Activated CD4-positive, alpha-beta T cell treated with anti-CD3 and anti-CD28 coated beads for 4 hours (primary cell): Measurements from ENCODE around the gene DGCR6.
"Not testable (repeated sequence)": the region's sequence is repeated elsewhere in the genome, so short reads cannot be mapped to it uniquely, and the experiment has no call there.

Experiments used
- DNase-seq, 2 donors: peaks; one replicate each; pipeline ENCODE4 v3.0.0-alpha.2; 2020

Gene DGCR6

DNA sequence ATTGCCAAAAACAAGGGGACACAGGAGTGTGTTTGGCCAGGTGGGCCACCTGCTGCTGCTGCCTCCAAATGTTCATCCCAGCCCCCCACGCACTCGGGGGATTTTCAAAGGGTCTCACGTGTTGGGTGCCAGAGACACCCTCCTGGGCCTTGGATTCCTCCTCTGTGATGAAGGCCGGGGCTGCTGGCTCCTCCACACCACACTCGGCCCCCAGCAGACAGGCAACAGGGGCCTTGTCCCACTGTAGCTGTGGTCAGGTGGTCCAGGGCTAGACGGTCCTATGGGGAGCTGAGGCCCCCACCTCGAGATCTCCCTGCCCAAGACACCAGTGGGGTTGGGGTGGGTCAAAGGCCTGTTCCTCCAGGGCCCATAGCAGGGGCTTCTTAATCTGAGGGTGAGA is 55.1 kb downstream of the DGCR6 start:
- not testable (repeated sequence) for DNase-seq
